IMR-90 (cell line): ENCODE results near the gene RIMKLA. TPM values are rescaled to one million over a fixed set of nuclear protein-coding genes. Genes with fewer than 3 reads are reported as not detected.

ENCODE experiments used
- ATAC-seq: fragments of 200-7000 bp; cut with Tn5 transposase; 2 replicates; pipeline ENCODE4 v1.9.1; 2020; ENCODE audit warnings: low read depth, mild to moderate bottlenecking, moderate library complexity
- BruUV-seq: library from RNA; stranded (reverse); fragments of 400-500 nt; replicated peaks from 2 replicates; lab custom pipeline; 2021; lab: Mats Ljungman, UMichigan
- CTCF ChIA-PET: fragments of 300-600 bp; formaldehyde crosslinking; extraction: SDS; loops from one replicate; lab custom pipeline; 2021; ENCODE audit warnings: antibody characterized with exemption; lab: Yijun Ruan, JAX
- POLR2A ChIA-PET: fragments of 300-600 bp; sonication (Branson Sonifier 250); formaldehyde crosslinking; loops from one replicate; lab custom pipeline; 2022; ENCODE audit warnings: antibody characterized with exemption; ENCODE audit not compliant: unreplicated experiment; lab: Charles Lee
- DNase-seq: peaks from one replicate; pipeline ENCODE4 v3.0.0; 2013
- H2AFZ ChIP-seq: replicated peaks from 2 replicates; pipeline ENCODE3; 2013; ENCODE audit warnings: low read length, mild to moderate bottlenecking; ENCODE audit not compliant: poor library complexity
- H2AK5ac ChIP-seq: 2 replicates; pipeline ENCODE4 v1.6.1; 2013; ENCODE audit warnings: low read depth, low read length, inconsistent platforms
- H2AK9ac ChIP-seq: replicated peaks from 2 replicates; pipeline ENCODE3; 2013; ENCODE audit warnings: mild to moderate bottlenecking, low read depth, low read length, moderate library complexity; ENCODE audit not compliant: poor library complexity
- H2BK120ac ChIP-seq: 2 replicates; pipeline ENCODE4 v1.6.1; 2013; ENCODE audit warnings: low read depth, low read length, inconsistent platforms
- H2BK15ac ChIP-seq: 3 replicates; pipeline ENCODE4 v1.6.1; 2013; ENCODE audit warnings: low read depth, low read length, inconsistent platforms
- H2BK20ac ChIP-seq: 2 replicates; pipeline ENCODE4 v1.6.1; 2013; ENCODE audit warnings: low read depth, mild to moderate bottlenecking, inconsistent platforms, low read length, moderate library complexity
- H2BK5ac ChIP-seq: 2 replicates; pipeline ENCODE4 v1.6.1; 2013; ENCODE audit warnings: mild to moderate bottlenecking, low read depth, low read length, inconsistent platforms; ENCODE audit not compliant: poor library complexity, severe bottlenecking
- H3K14ac ChIP-seq: replicated peaks from 2 replicates; pipeline ENCODE4 v1.6.1; 2013; ENCODE audit warnings: low read depth, low read length, inconsistent platforms
- H3K18ac ChIP-seq: 2 replicates; pipeline ENCODE4 v1.6.1; 2013; ENCODE audit warnings: low read depth, low read length, control low read depth
- H3K23ac ChIP-seq: 2 replicates; pipeline ENCODE4 v1.6.1; 2013; ENCODE audit warnings: low read depth, low read length, inconsistent platforms
- H3K27ac ChIP-seq: 2 replicates; pipeline ENCODE4 v1.5.1; 2013; ENCODE audit warnings: mild to moderate bottlenecking, control low read depth, low read length; ENCODE audit not compliant: insufficient read depth
- H3K27me3 ChIP-seq: 2 replicates; pipeline ENCODE4 v1.6.1; 2013; ENCODE audit warnings: low read length; ENCODE audit not compliant: control insufficient read depth, insufficient read depth
- H3K36me3 ChIP-seq: 2 replicates; pipeline ENCODE4 v1.6.1; 2013; ENCODE audit warnings: low read length, mixed read lengths; ENCODE audit not compliant: control insufficient read depth, insufficient read depth
- H3K4ac ChIP-seq: 2 replicates; pipeline ENCODE4 v1.6.1; 2013; ENCODE audit warnings: low read depth, low read length, inconsistent platforms
- H3K4me1 ChIP-seq: 2 replicates; pipeline ENCODE4 v1.6.1; 2013; ENCODE audit warnings: low read length, mixed read lengths; ENCODE audit not compliant: control insufficient read depth, insufficient read depth
- H3K4me2 ChIP-seq: 2 replicates; pipeline ENCODE4 v1.6.1; 2013; ENCODE audit warnings: low read depth, mild to moderate bottlenecking, control low read depth, low read length, moderate library complexity
- H3K4me3 ChIP-seq: 2 replicates; pipeline ENCODE4 v1.5.1; 2013; ENCODE audit warnings: low read depth, mild to moderate bottlenecking, control low read depth, low read length, moderate library complexity; ENCODE audit not compliant: insufficient read depth
- H3K56ac ChIP-seq: 2 replicates; pipeline ENCODE4 v1.6.1; 2013; ENCODE audit warnings: low read length, inconsistent platforms; ENCODE audit not compliant: insufficient read depth; ENCODE audit errors: extremely low read depth
- H3K79me1 ChIP-seq, 2 experiments: 2 replicates each; pipeline ENCODE4 v1.6.1; 2013; ENCODE audit warnings: low read length in 2 of 2, inconsistent platforms in 1 of 2, low read depth in 1 of 2
- H3K9ac ChIP-seq: 2 replicates; pipeline ENCODE4 v1.6.1; 2013; ENCODE audit warnings: low read depth, low read length, control low read depth
- H3K9me1 ChIP-seq: 2 replicates; pipeline ENCODE4 v1.6.1; 2013; ENCODE audit warnings: low read length, inconsistent platforms; ENCODE audit not compliant: insufficient read depth
- H3K9me3 ChIP-seq: 2 replicates; pipeline ENCODE4 v1.6.1; 2013; ENCODE audit warnings: low read length; ENCODE audit not compliant: control insufficient read depth, insufficient read depth
- H4K20me1 ChIP-seq: 2 replicates; pipeline ENCODE4 v1.6.1; 2013; ENCODE audit warnings: low read length, inconsistent platforms; ENCODE audit not compliant: insufficient read depth
- H4K5ac ChIP-seq: 2 replicates; pipeline ENCODE4 v1.6.1; 2013; ENCODE audit warnings: mild to moderate bottlenecking, low read depth, low read length, control low read depth
- H4K8ac ChIP-seq, 2 experiments: 2 replicates each; pipeline ENCODE4 v1.6.1; 2013; ENCODE audit warnings: low read depth in 2 of 2, low read length in 2 of 2, control low read depth in 1 of 2, inconsistent platforms in 1 of 2
- H4K91ac ChIP-seq: 2 replicates; pipeline ENCODE4 v1.6.1; 2013; ENCODE audit warnings: low read depth, low read length, inconsistent platforms; ENCODE audit not compliant: insufficient read depth
- BHLHE40 ChIP-seq: fragments of 150-350 bp; IDR thresholded peaks from 2 replicates; pipeline ENCODE4 v1.6.1; 2016; ENCODE audit warnings: mild to moderate bottlenecking, low read depth, low read length
- CEBPB ChIP-seq: IDR thresholded peaks from 2 replicates; pipeline ENCODE4 v1.6.1; 2012; ENCODE audit warnings: low read depth, low read length, improper control_type of control experiment
- CHD1 ChIP-seq: IDR thresholded peaks from 2 replicates; pipeline ENCODE4 v1.6.1; 2012; ENCODE audit warnings: low read depth, low read length, improper control_type of control experiment
- CTCF ChIP-seq: conservative IDR thresholded peaks from 2 replicates; pipeline ENCODE4 v1.5.1; 2012; ENCODE audit warnings: mild to moderate bottlenecking, low read depth, low read length, improper control_type of control experiment
- ELK1 ChIP-seq: fragments of 150-350 bp; IDR thresholded peaks from 2 replicates; pipeline ENCODE4 v1.6.1; 2016; ENCODE audit warnings: low read depth, mild to moderate bottlenecking, low read length, moderate library complexity, borderline replicate concordance
- MAFK ChIP-seq: IDR thresholded peaks from 2 replicates; pipeline ENCODE4 v1.6.1; 2012; ENCODE audit warnings: low read depth, low read length, improper control_type of control experiment
- MAZ ChIP-seq: IDR thresholded peaks from 2 replicates; pipeline ENCODE4 v1.6.1; 2012; ENCODE audit warnings: low read depth, mild to moderate bottlenecking, low read length, improper control_type of control experiment, moderate library complexity, borderline replicate concordance
- MXI1 ChIP-seq: IDR thresholded peaks from 2 replicates; pipeline ENCODE4 v1.6.1; 2012; ENCODE audit warnings: low read depth, mild to moderate bottlenecking, low read length, moderate library complexity, borderline replicate concordance
- POLR2A ChIP-seq: IDR thresholded peaks from 2 replicates; pipeline ENCODE4 v1.6.1; 2012; ENCODE audit warnings: mild to moderate bottlenecking, low read depth, low read length
- RAD21 ChIP-seq: IDR thresholded peaks from 2 replicates; pipeline ENCODE4 v1.6.1; 2012; ENCODE audit warnings: low read length, improper control_type of control experiment
- RCOR1 ChIP-seq: IDR thresholded peaks from 2 replicates; pipeline ENCODE4 v1.6.1; 2012; ENCODE audit warnings: mild to moderate bottlenecking, low read length, improper control_type of control experiment; ENCODE audit not compliant: insufficient replicate concordance
- RFX5 ChIP-seq: IDR thresholded peaks from 2 replicates; pipeline ENCODE4 v1.8.0; 2012; ENCODE audit warnings: low read depth, mild to moderate bottlenecking, low read length, moderate library complexity
- SMC3 ChIP-seq: fragments of 150-350 bp; IDR thresholded peaks from 2 replicates; pipeline ENCODE4 v1.6.1; 2016; ENCODE audit warnings: low read depth, mild to moderate bottlenecking, antibody characterized with exemption, low read length, moderate library complexity
- USF2 ChIP-seq: fragments of 150-350 bp; IDR thresholded peaks from 2 replicates; pipeline ENCODE4 v1.6.1; 2017; ENCODE audit warnings: mild to moderate bottlenecking, antibody characterized with exemption, low read length, low read depth
- WGBS, 2 experiments: methylation state at CpG; one replicate each; pipeline versions ENCODE4 v1.1.5 to v1.1.7; 2013; ENCODE audit warnings: missing lambda C conversion rate in 2 of 2; ENCODE audit not compliant: insufficient read length in 1 of 2; ENCODE audit errors: extremely low coverage in 2 of 2; 5-methylcytosine and 5-hydroxymethylcytosine counted together
- dilution Hi-C: fragments of 300-500 bp; cut with HindIII; formaldehyde crosslinking; loops from one replicate; pipeline ENCODE4 v1.14.3; 2018; ENCODE audit warnings: low sequenced_read_pairs; ENCODE audit not compliant: unreplicated experiment
- in situ Hi-C: fragments of 300-500 bp; cut with MboI; formaldehyde crosslinking; loops from 3 replicates; pipeline ENCODE4 v1.14.3; 2019; ENCODE audit warnings: low sequenced_read_pairs, inconsistent platforms, mixed read lengths
- intact Hi-C: fragments of 100-400 bp; cut with micrococcal nuclease; formaldehyde crosslinking; loops from 2 replicates; pipeline ENCODE4 v1.10.0; 2022
- polyA plus RNA-seq, 3 experiments: library from polyadenylated mRNA; depleted of rRNA; stranded (reverse); fragments of >200 nt; gene quantifications; 2 replicates each; pipeline ENCODE4 v1.2.3, GENCODE V29; 2012; ENCODE audit warnings: low replicate concordance in 1 of 3
- total RNA-seq: library from RNA; depleted of rRNA; stranded (reverse); fragments of >200 nt; gene quantifications from 2 replicates; pipeline ENCODE4 v1.2.3, GENCODE V29; 2012

RIMKLA gene
- total and polyA plus RNA-seq, 2 of the 4 experiments (the other 2 are of a cell fraction): not detected

GRCh38 chr1:42369471-42369870, 11.1 kb upstream of the RIMKLA start:
- BruUV-seq: no TSS peak
- POLR2A ChIA-PET: no interaction called here
- no peak overlapping the region for H4K91ac ChIP-seq
- H2AFZ ChIP-seq: no peak overlapping the region
- dilution Hi-C loops (no loop called here), in situ Hi-C loops (no loop called here), intact Hi-C loops (no loop called here)
- no peak overlapping the region for H3K18ac ChIP-seq
- no peak overlapping the region for H2BK5ac ChIP-seq
- H3K56ac ChIP-seq: no peak overlapping the region
- H3K27me3 ChIP-seq: peaks cover 3% of the 10 kb centered on the region; the same call in 1 of the 2 replicates
- H3K27ac ChIP-seq: no peak overlapping the region
- H3K4me3 ChIP-seq: no peak overlapping the region
- H2BK15ac ChIP-seq: no peak overlapping the region
- H3K79me1 ChIP-seq: no peaks in the 10 kb centered on the region
- H2AK9ac ChIP-seq: no peak overlapping the region
- H4K20me1 ChIP-seq: no peaks in the 10 kb centered on the region
- H3K4ac ChIP-seq: no peak overlapping the region
- H3K9ac ChIP-seq: no peak overlapping the region
- H4K8ac ChIP-seq: no peak overlapping the region
- no peaks in the 10 kb centered on the region for H3K9me1 ChIP-seq
- CTCF ChIA-PET: no interaction called here
- DNase-seq (no peak), ATAC-seq (no peak)
- no CpG with 5 or more reads among the region's 1 CpG for WGBS, 2 experiments
- H2BK20ac ChIP-seq: no peak overlapping the region
- H3K36me3 ChIP-seq: no peaks in the 10 kb centered on the region
- TF ChIP-seq BHLHE40: no peak
- no peak for TF ChIP-seq USF2
- TF ChIP-seq CTCF: no peak
- no peak for TF ChIP-seq POLR2A
- TF ChIP-seq CHD1: no peak
- no peak for TF ChIP-seq MAFK
- no peak for TF ChIP-seq RFX5
- no peak for TF ChIP-seq MAZ
- TF ChIP-seq SMC3: no peak
- no peak for TF ChIP-seq MXI1
- TF ChIP-seq CEBPB: no peak
- no peak for TF ChIP-seq RCOR1
- no peak for TF ChIP-seq ELK1
- TF ChIP-seq RAD21: no peak
- H2AK5ac ChIP-seq: no peak overlapping the region
- no peak overlapping the region for H4K5ac ChIP-seq
- no peak overlapping the region for H2BK120ac ChIP-seq
- H3K23ac ChIP-seq: no peak overlapping the region
- no peaks in the 10 kb centered on the region for H3K4me1 ChIP-seq
- H3K9me3 ChIP-seq: no peaks in the 10 kb centered on the region
- no peak overlapping the region for H3K14ac ChIP-seq
- H3K4me2 ChIP-seq: no peak overlapping the region
